GM06990 (cell line): ENCODE measurements around the gene DGAT2L6.

Experiments used
- DNase-seq: peaks from one replicate; pipeline ENCODE4 v3.0.0-alpha.2; 2011; ENCODE audit not compliant: insufficient read length; ENCODE audit errors: extremely low read depth
- H3K27me3 ChIP-seq: replicated peaks from 2 replicates; pipeline ENCODE4 v1.6.0; 2011; ENCODE audit warnings: low read length; ENCODE audit not compliant: control insufficient read depth, insufficient read depth
- H3K36me3 ChIP-seq: 2 replicates; pipeline ENCODE4 v1.5.1; 2011; ENCODE audit warnings: low read length; ENCODE audit not compliant: control insufficient read depth, insufficient read depth
- H3K4me3 ChIP-seq: replicated peaks from 2 replicates; pipeline ENCODE4 v1.5.1; 2011; ENCODE audit warnings: low read depth, mild to moderate bottlenecking, control low read depth, low read length
- CTCF ChIP-seq: IDR thresholded peaks from 2 replicates; pipeline ENCODE4 v1.5.1; 2011; ENCODE audit warnings: low read length, control low read depth, mild to moderate bottlenecking, inconsistent platforms; ENCODE audit not compliant: insufficient read depth, poor library complexity, severe bottlenecking

DGAT2L6 gene

GRCh38 chrX:70176938-70177533, at the start of gene DGAT2L6:
Gene DGAT2L6 (plus strand): TSS chrX:70177483. CDS start chrX:70177583, 100 bp downstream.
- DNase-seq = peak; percentile 40
- TF ChIP-seq CTCF = no peak
- H3K36me3 ChIP-seq = no peaks in the 10 kb centered on the region
- H3K4me3 ChIP-seq = no peak within 1 kb of the TSS
- H3K27me3 ChIP-seq = no peaks in the 10 kb centered on the region

GRCh38 chrX:70128071-70128470, 49.2 kb upstream of the DGAT2L6 start:
- no peak for TF ChIP-seq CTCF
- H3K4me3 ChIP-seq = no peak overlapping the region
- H3K36me3 ChIP-seq = no peaks in the 10 kb centered on the region
- DNase-seq = no peak
- no peaks in the 10 kb centered on the region for H3K27me3 ChIP-seq

GRCh38 chrX:70129816-70130215, 47.5 kb upstream of the DGAT2L6 start:
- DNase-seq = no peak
- H3K27me3 ChIP-seq = no peaks in the 10 kb centered on the region
- H3K4me3 ChIP-seq = no peak overlapping the region
- H3K36me3 ChIP-seq = no peaks in the 10 kb centered on the region
- TF ChIP-seq CTCF = no peak

GRCh38 chrX:70132224-70132623, 45.1 kb upstream of the DGAT2L6 start:
- DNase-seq = no peak

GRCh38 chrX:70132877-70133302, 44.4 kb upstream of the DGAT2L6 start:
- Histone ChIP-seq H3K27me3 (no peaks in the 10 kb centered on the region), H3K36me3 (no peaks in the 10 kb centered on the region), H3K4me3 (peak overlapping the region; percentile 87)
- no peak for DNase-seq
- no peak for TF ChIP-seq CTCF

More at GRCh38 chrX:70132224-70132623, 45.1 kb upstream of the DGAT2L6 start:
- Histone ChIP-seq H3K36me3 (no peaks in the 10 kb centered on the region), H3K4me3 (no peak overlapping the region), H3K27me3 (no peaks in the 10 kb centered on the region)
- TF ChIP-seq CTCF = no peak
